HepG2 (cell line): ENCODE results near the gene MAP2K5. TPM values are rescaled to one million over a fixed set of nuclear protein-coding genes. Genes with fewer than 3 reads are reported as not detected.

Experiments
- ATAC-seq: fragments of 200-7000 bp; cut with Tn5 transposase; 3 replicates; pipeline ENCODE4 v1.9.1; 2020; ENCODE audit warnings: mild to moderate bottlenecking, moderate library complexity
- BruUV-seq: library from RNA; stranded (reverse); fragments of 400-500 nt; replicated peaks from 2 replicates; lab custom pipeline; 2021; lab: Mats Ljungman, UMichigan
- CTCF ChIA-PET: fragments of 300-600 bp; formaldehyde crosslinking; extraction: SDS; loops from one replicate; lab custom pipeline; 2021; ENCODE audit warnings: low total read pairs, inconsistent platforms, low intra/inter-chr PET ratio; lab: Yijun Ruan, JAX
- POLR2A ChIA-PET: fragments of 350-600 bp; sonication (Branson Sonifier 250); formaldehyde crosslinking; loops from one replicate; lab custom pipeline; 2020; ENCODE audit warnings: antibody characterized with exemption, inconsistent platforms; lab: Yijun Ruan, JAX
- DNase-seq: peaks from one replicate; pipeline ENCODE4 v3.0.0-alpha.2; 2015; ENCODE audit warnings: low spot score
- FAIRE-seq: peaks from 3 replicates; lab custom pipeline; 2011; peaks lifted over from hg19 to GRCh38; lab: Jason Lieb, UNC
- H2AFZ ChIP-seq: one replicate; pipeline ENCODE4 v1.6.1; 2011; ENCODE audit warnings: low read length, inconsistent platforms
- H3K27ac ChIP-seq: fragments of 300-600 bp; 3 replicates; pipeline ENCODE4 v1.8.0; 2011; ENCODE audit warnings: mixed run types, mild to moderate bottlenecking, mixed read lengths, low read length, inconsistent platforms; ENCODE audit not compliant: insufficient read depth; ENCODE audit errors: extremely low read length
- H3K27me3 ChIP-seq, 2 experiments: fragments of 200-600 bp in 1 of 2; 2 replicates in 1 of 2; 3 replicates in 1 of 2; pipeline versions ENCODE4 v1.6.0 to v1.8.0; 2011; ENCODE audit warnings: low read length in 2 of 2, mild to moderate bottlenecking in 2 of 2, moderate library complexity in 2 of 2, inconsistent platforms in 1 of 2; ENCODE audit not compliant: insufficient read depth in 2 of 2, control insufficient read depth in 1 of 2
- H3K36me3 ChIP-seq, 2 experiments: fragments of 200-600 bp in 1 of 2; replicated peaks in 1 of 2; 2 replicates in 1 of 2; 3 replicates in 1 of 2; pipeline versions ENCODE4 v1.5.1 to v1.8.0; 2011; ENCODE audit warnings: low read length in 2 of 2, inconsistent platforms in 1 of 2; ENCODE audit not compliant: insufficient read depth in 2 of 2, control insufficient read depth in 1 of 2
- H3K4me1 ChIP-seq: 2 replicates; pipeline ENCODE4 v1.5.1; 2012; ENCODE audit warnings: low read length, inconsistent platforms; ENCODE audit not compliant: insufficient read depth
- H3K4me2 ChIP-seq: 2 replicates; pipeline ENCODE4 v1.6.0; 2011; ENCODE audit warnings: low read depth, low read length, inconsistent platforms
- H3K4me3 ChIP-seq, 3 experiments: fragments of 200-600 bp in 1 of 3; sonication (generic), shearing (Covaris generic) in 1 of 3; replicated peaks in 1 of 3; 2 replicates each; pipeline ENCODE4 v1.5.1; 2011 to 2016; ENCODE audit warnings: low read length in 3 of 3, inconsistent platforms in 2 of 3, low read depth in 2 of 3, mild to moderate bottlenecking in 2 of 3, control low read depth in 1 of 3, mixed read lengths in 1 of 3; ENCODE audit not compliant: insufficient read depth in 1 of 3
- H3K79me2 ChIP-seq: one replicate; pipeline ENCODE4 v1.6.1; 2011; ENCODE audit warnings: low read length, inconsistent platforms; ENCODE audit not compliant: insufficient read depth
- H3K9ac ChIP-seq: 2 replicates; pipeline ENCODE4 v1.6.0; 2011; ENCODE audit warnings: mild to moderate bottlenecking, low read depth, low read length, inconsistent platforms; ENCODE audit not compliant: insufficient read depth
- H3K9me3 ChIP-seq: 2 replicates; pipeline ENCODE4 v1.5.1; 2012; ENCODE audit warnings: mild to moderate bottlenecking, low read length
- H4K20me1 ChIP-seq: 2 replicates; pipeline ENCODE4 v1.6.0; 2011; ENCODE audit warnings: inconsistent platforms, mild to moderate bottlenecking, low read length, moderate library complexity; ENCODE audit not compliant: insufficient read depth
- ERF ChIP-seq: IDR thresholded peaks from 2 replicates; pipeline ENCODE4 v1.6.1; 2018; ENCODE audit warnings: missing biosample characterization, missing genetic modification reagents
- POGZ ChIP-seq: sonication (generic); formaldehyde crosslinking; IDR thresholded peaks from 2 replicates; pipeline ENCODE4 v1.4.0; 2020; ENCODE audit warnings: mild to moderate bottlenecking, missing genetic modification reagents
- ZFP36L1 ChIP-seq: sonication (generic); formaldehyde crosslinking; IDR thresholded peaks from 2 replicates; pipeline ENCODE4 v1.8.0; 2022; ENCODE audit warnings: mild to moderate bottlenecking, missing genetic modification reagents, moderate library complexity
- ZFY ChIP-seq: sonication (generic); formaldehyde crosslinking; IDR thresholded peaks from 2 replicates; pipeline ENCODE4 v1.4.0; 2020; ENCODE audit warnings: missing genetic modification reagents
- ZNF18 ChIP-seq: sonication (generic); formaldehyde crosslinking; IDR thresholded peaks from 2 replicates; pipeline ENCODE4 v1.8.0; 2022; ENCODE audit warnings: mild to moderate bottlenecking, missing genetic modification reagents; ENCODE audit not compliant: insufficient replicate concordance
- ZNF317 ChIP-seq: sonication (generic); formaldehyde crosslinking; IDR thresholded peaks from 2 replicates; pipeline ENCODE4 v1.5.0; 2020; ENCODE audit warnings: mild to moderate bottlenecking, missing genetic modification reagents
- ZNF710 ChIP-seq: sonication (generic); formaldehyde crosslinking; IDR thresholded peaks from 2 replicates; pipeline ENCODE4 v1.5.0; 2020; ENCODE audit warnings: mild to moderate bottlenecking, missing genetic modification reagents, borderline replicate concordance
- WGBS: methylation state at CpG from one replicate; pipeline ENCODE4 v1.1.6; 2017; ENCODE audit warnings: low lambda C conversion rate; 5-methylcytosine and 5-hydroxymethylcytosine counted together
- in situ Hi-C: cut with HindIII; loops from 2 replicates; pipeline ENCODE4 v1.10.0; 2017; ENCODE audit warnings: low pct_unique_long_range_greater_than_20kb; ENCODE audit not compliant: extremely low pct_ligation_motif_present
- intact Hi-C: fragments of 100-400 bp; cut with micrococcal nuclease; formaldehyde crosslinking; loops from one replicate; pipeline ENCODE4 v1.10.0; 2022; ENCODE audit not compliant: unreplicated experiment
- polyA plus RNA-seq, 8 experiments: library from polyadenylated mRNA; depleted of rRNA in 3 of 8; stranded (reverse) in 7 of 8; unstranded in 1 of 8; fragments of >200 nt; fragmentation: Illumina TruSeq in 4 of 8; extraction: Trizol in 4 of 8; gene quantifications; 2 replicates each; pipeline versions ENCODE4 v1.2.1 to v1.2.3, GENCODE V29; 2011 to 2016; ENCODE audit warnings: low read depth in 4 of 8, missing spikeins in 1 of 8, mixed read lengths in 1 of 8; ENCODE audit not compliant: insufficient read depth in 1 of 8
- total RNA-seq, 5 experiments: library from RNA; depleted of rRNA; stranded (reverse); fragments of >200 nt; fragmentation: Illumina TruSeq; extraction: Trizol; gene quantifications; 2 replicates each; pipeline ENCODE4 v1.2.3, GENCODE V29; 2016; ENCODE audit warnings: low read depth in 1 of 5
- TF ChIP-seq, protein P1 (sequence below): sonication (generic); formaldehyde crosslinking; IDR thresholded peaks from 2 replicates; pipeline ENCODE4 v1.4.0; 2020; ENCODE audit warnings: missing genetic modification reagents
- TF ChIP-seq, protein P2 (sequence below): sonication (generic); formaldehyde crosslinking; IDR thresholded peaks from 2 replicates; pipeline ENCODE4 v1.5.0; 2020; ENCODE audit warnings: missing genetic modification reagents, mild to moderate bottlenecking, borderline replicate concordance
- TF ChIP-seq, protein P3 (sequence below): sonication (generic); formaldehyde crosslinking; IDR thresholded peaks from 2 replicates; pipeline ENCODE4 v1.5.1; 2020; ENCODE audit warnings: mild to moderate bottlenecking, missing genetic modification reagents

Gene MAP2K5
- total and polyA plus RNA-seq, 2 of the 13 experiments (the other 11 are each of a cell fraction or from before 2014, with no cell fraction given) = 4.0 to 4.3 TPM

DNA sequence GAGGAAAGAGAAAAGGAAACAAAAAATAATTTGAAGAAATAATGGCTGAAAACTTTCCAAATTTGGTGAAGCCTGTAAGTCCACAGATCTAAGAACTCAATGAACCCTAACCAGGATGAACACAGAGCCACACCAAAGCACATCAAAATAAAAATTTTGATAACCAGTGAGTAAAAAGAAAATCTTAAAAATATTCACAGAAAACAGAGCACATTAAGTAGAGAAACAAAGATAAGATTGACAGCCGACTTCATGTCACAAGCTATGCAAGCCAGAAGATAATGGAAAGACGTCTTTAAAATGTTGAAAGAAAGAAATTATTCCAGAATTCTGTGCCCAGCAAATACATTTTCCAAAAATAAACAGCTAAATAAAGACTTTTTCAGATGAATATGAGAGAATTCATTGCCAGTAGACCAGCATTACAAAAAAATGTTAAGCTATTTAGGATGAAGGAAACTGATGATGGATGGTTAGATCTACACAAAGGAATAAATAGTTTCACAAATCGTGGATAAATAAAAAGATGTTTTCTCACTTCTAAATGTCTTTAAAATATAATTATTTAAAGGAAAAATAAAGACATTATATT is 142.6 kb downstream of the MAP2K5 start:
- Histone ChIP-seq H3K4me2 (no peak overlapping the region), H3K79me2 (no peaks in the 10 kb centered on the region), H4K20me1 (no peaks in the 10 kb centered on the region), H2AFZ (no peak overlapping the region), H3K9me3 (peaks cover 27% of the 10 kb centered on the region), H3K27me3 (no peaks in the 10 kb centered on the region), H3K9ac (no peak overlapping the region), H3K4me1 (no peaks in the 10 kb centered on the region), H3K27ac (no peak overlapping the region), H3K36me3 (no peaks in the 10 kb centered on the region), H3K4me3 (no peak overlapping the region)
- ChIA-PET CTCF (no interaction called here), POLR2A (no interaction called here)
- intact Hi-C loops (no loop called here), in situ Hi-C loops (no loop called here)
- DNase-seq = peak; percentile 25
- no peak for ATAC-seq
- no peak for FAIRE-seq
- no TSS peak for BruUV-seq
- TF ChIP-seq ZNF18 (CRISPR knock-in tag) (no peak), ZFY (no peak), ZNF317 (peak; percentile 100), ERF (CRISPR knock-in tag) (no peak), ZNF710 (CRISPR knock-in tag) (no peak), POGZ (CRISPR knock-in tag) (no peak), ZFP36L1 (no peak)
- TF ChIP-seq, protein P1, sequence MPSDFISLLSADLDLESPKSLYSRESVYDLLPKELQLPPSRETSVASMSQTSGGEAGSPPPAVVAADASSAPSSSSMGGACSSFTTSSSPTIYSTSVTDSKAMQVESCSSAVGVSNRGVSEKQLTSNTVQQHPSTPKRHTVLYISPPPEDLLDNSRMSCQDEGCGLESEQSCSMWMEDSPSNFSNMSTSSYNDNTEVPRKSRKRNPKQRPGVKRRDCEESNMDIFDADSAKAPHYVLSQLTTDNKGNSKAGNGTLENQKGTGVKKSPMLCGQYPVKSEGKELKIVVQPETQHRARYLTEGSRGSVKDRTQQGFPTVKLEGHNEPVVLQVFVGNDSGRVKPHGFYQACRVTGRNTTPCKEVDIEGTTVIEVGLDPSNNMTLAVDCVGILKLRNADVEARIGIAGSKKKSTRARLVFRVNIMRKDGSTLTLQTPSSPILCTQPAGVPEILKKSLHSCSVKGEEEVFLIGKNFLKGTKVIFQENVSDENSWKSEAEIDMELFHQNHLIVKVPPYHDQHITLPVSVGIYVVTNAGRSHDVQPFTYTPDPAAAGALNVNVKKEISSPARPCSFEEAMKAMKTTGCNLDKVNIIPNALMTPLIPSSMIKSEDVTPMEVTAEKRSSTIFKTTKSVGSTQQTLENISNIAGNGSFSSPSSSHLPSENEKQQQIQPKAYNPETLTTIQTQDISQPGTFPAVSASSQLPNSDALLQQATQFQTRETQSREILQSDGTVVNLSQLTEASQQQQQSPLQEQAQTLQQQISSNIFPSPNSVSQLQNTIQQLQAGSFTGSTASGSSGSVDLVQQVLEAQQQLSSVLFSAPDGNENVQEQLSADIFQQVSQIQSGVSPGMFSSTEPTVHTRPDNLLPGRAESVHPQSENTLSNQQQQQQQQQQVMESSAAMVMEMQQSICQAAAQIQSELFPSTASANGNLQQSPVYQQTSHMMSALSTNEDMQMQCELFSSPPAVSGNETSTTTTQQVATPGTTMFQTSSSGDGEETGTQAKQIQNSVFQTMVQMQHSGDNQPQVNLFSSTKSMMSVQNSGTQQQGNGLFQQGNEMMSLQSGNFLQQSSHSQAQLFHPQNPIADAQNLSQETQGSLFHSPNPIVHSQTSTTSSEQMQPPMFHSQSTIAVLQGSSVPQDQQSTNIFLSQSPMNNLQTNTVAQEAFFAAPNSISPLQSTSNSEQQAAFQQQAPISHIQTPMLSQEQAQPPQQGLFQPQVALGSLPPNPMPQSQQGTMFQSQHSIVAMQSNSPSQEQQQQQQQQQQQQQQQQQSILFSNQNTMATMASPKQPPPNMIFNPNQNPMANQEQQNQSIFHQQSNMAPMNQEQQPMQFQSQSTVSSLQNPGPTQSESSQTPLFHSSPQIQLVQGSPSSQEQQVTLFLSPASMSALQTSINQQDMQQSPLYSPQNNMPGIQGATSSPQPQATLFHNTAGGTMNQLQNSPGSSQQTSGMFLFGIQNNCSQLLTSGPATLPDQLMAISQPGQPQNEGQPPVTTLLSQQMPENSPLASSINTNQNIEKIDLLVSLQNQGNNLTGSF = no peak
- TF ChIP-seq, protein P2, sequence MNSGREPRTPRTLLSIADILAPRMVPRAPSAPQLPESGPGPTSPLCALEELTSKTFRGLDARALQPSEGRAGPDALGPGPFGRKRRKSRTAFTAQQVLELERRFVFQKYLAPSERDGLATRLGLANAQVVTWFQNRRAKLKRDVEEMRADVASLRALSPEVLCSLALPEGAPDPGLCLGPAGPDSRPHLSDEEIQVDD (CRISPR knock-in tag) = no peak
- TF ChIP-seq, protein P3, sequence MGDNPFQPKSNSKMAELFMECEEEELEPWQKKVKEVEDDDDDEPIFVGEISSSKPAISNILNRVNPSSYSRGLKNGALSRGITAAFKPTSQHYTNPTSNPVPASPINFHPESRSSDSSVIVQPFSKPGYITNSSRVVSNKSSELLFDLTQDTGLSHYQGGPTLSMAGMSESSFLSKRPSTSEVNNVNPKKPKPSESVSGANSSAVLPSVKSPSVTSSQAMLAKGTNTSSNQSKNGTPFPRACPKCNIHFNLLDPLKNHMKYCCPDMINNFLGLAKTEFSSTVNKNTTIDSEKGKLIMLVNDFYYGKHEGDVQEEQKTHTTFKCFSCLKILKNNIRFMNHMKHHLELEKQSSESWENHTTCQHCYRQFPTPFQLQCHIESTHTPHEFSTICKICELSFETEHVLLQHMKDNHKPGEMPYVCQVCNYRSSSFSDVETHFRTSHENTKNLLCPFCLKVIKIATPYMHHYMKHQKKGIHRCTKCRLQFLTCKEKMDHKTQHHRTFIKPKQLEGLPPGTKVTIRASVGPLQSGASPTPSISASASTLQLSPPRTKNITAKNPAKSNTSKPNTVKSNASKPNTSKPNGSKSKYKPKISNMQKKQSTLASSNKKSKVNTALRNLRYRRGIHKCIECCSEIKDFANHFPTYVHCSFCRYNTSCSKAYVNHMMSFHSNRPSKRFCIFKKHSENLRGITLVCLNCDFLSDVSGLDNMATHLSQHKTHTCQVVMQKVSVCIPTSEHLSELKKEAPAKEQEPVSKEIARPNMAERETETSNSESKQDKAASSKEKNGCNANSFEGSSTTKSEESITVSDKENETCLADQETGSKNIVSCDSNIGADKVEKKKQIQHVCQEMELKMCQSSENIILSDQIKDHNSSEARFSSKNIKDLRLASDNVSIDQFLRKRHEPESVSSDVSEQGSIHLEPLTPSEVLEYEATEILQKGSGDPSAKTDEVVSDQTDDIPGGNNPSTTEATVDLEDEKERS = 0 out of 2 replicates have a peak, but pooled peaks have one; percentile 52
- WGBS = 70% methylated on average over 3 of the region's 3 CpGs
